ENCODE measurements around the gene ZKSCAN8. TPM values are rescaled to one million over a fixed set of nuclear protein-coding genes. Genes with fewer than 3 reads are reported as not detected.

Gene ZKSCAN8
- polyA plus RNA-seq, 1 donor from 2014 or later = 17.2 TPM

- TF ChIP-seq CTCF (IDR thresholded peaks at IDR 0.05; ENCODE audit: poor library complexity, severe bottlenecking) (no peak), POLR2AphosphoS5 (IDR thresholded peaks at IDR 0.05) (no peak), RAD21 (conservative IDR thresholded peaks at IDR 0.05) (no peak), REST (IDR thresholded peaks at IDR 0.05; ENCODE audit: borderline replicate concordance) (no peak), TAF1 (IDR thresholded peaks at IDR 0.05; ENCODE audit: low read depth) (no peak), MXI1 (conservative IDR thresholded peaks at IDR 0.05; ENCODE audit: poor library complexity, severe bottlenecking) (no peak), SMC3 (conservative IDR thresholded peaks at IDR 0.05; ENCODE audit: poor library complexity) (no peak), EP300 (conservative IDR thresholded peaks at IDR 0.05; ENCODE audit: poor library complexity, severe bottlenecking) (no peak), EZH2 (IDR thresholded peaks at IDR 0.05; ENCODE audit: borderline replicate concordance, insufficient read depth, low read length, poor library complexity, severe bottlenecking) (no peak)
Measured at GRCh38 chr6:28205879-28206278, 64.2 kb downstream of the ZKSCAN8 start.

GRCh38 chr6:28206527-28206926 lies 64.8 kb downstream of the ZKSCAN8 start:
- TF ChIP-seq CTCF (IDR thresholded peaks at IDR 0.05; ENCODE audit: poor library complexity, severe bottlenecking) = no peak
- TF ChIP-seq REST (IDR thresholded peaks at IDR 0.05; ENCODE audit: borderline replicate concordance) = no peak
- TF ChIP-seq TAF1 (IDR thresholded peaks at IDR 0.05; ENCODE audit: low read depth) = no peak
- TF ChIP-seq EZH2 (IDR thresholded peaks at IDR 0.05; ENCODE audit: borderline replicate concordance, insufficient read depth, low read length, poor library complexity, severe bottlenecking) = no peak
- TF ChIP-seq POLR2AphosphoS5 (IDR thresholded peaks at IDR 0.05) = no peak
- no peak for TF ChIP-seq MXI1 (conservative IDR thresholded peaks at IDR 0.05; ENCODE audit: poor library complexity, severe bottlenecking)
- no peak for TF ChIP-seq SMC3 (conservative IDR thresholded peaks at IDR 0.05; ENCODE audit: poor library complexity)
- TF ChIP-seq RAD21 (conservative IDR thresholded peaks at IDR 0.05) = no peak
- no peak for TF ChIP-seq EP300 (conservative IDR thresholded peaks at IDR 0.05; ENCODE audit: poor library complexity, severe bottlenecking)
- Histone ChIP-seq H4K20me1 (ENCODE audit: insufficient read depth) (no peaks in the 10 kb centered on the region), H3K36me3 (ENCODE audit: insufficient read depth, low read length) (no peaks in the 10 kb centered on the region), H3K4me2 (ENCODE audit: low read length) (no peak overlapping the region), H3K9ac (ENCODE audit: low read length) (no peak overlapping the region), H3K27ac (ENCODE audit: low read length) (no peak overlapping the region), H3K27me3 (ENCODE audit: insufficient read depth, low read depth, low read length) (peaks cover 72% of the 10 kb centered on the region), H3K9me3 (ENCODE audit: low read length) (no peaks in the 10 kb centered on the region), H2AFZ (ENCODE audit: low read depth, low read length) (no peak overlapping the region), H3F3A (ENCODE audit: insufficient read depth, low read length, poor library complexity, severe bottlenecking) (no peaks in the 10 kb centered on the region), H3K79me2 (replicated peaks; ENCODE audit: insufficient read depth, low read length) (no peaks in the 10 kb centered on the region), H3K4me3 (ENCODE audit: low read length) (no peak overlapping the region), H3K9me2 (ENCODE audit: insufficient read depth, low read length) (no peaks in the 10 kb centered on the region)

More at GRCh38 chr6:28205879-28206278, 64.2 kb downstream of the ZKSCAN8 start:
- Histone ChIP-seq H3K36me3 (ENCODE audit: insufficient read depth, low read length) (no peaks in the 10 kb centered on the region), H3K27ac (ENCODE audit: low read length) (no peak overlapping the region), H3K9me3 (ENCODE audit: low read length) (no peaks in the 10 kb centered on the region), H3F3A (ENCODE audit: insufficient read depth, low read length, poor library complexity, severe bottlenecking) (no peaks in the 10 kb centered on the region), H3K27me3 (ENCODE audit: insufficient read depth, low read depth, low read length) (peaks cover 65% of the 10 kb centered on the region), H3K4me2 (ENCODE audit: low read length) (no peak overlapping the region), H3K4me3 (ENCODE audit: low read length) (no peak overlapping the region), H3K79me2 (replicated peaks; ENCODE audit: insufficient read depth, low read length) (no peaks in the 10 kb centered on the region), H4K20me1 (ENCODE audit: insufficient read depth) (no peaks in the 10 kb centered on the region), H3K9ac (ENCODE audit: low read length) (no peak overlapping the region), H3K9me2 (ENCODE audit: insufficient read depth, low read length) (no peaks in the 10 kb centered on the region), H2AFZ (ENCODE audit: low read depth, low read length) (no peak overlapping the region)

Data from neural cell (in vitro differentiated cells).